Ascending aorta (tissue), 2 donors: Measurements from ENCODE around the gene ST7. TPM values are rescaled to one million over a fixed set of nuclear protein-coding genes. Genes with fewer than 3 reads are reported as not detected.

Experiments used
- DNase-seq, 2 donors: peaks; one replicate each; pipeline ENCODE4 v3.0.0-alpha.2; 2019; ENCODE audit warnings: low spot score in 2 of 2
- H3K27ac ChIP-seq, 2 donors: fragments of 200-600 bp; sonication (generic); one replicate each; pipeline ENCODE4 v1.5.1; 2016 to 2017; ENCODE audit warnings: mild to moderate bottlenecking in 1 of 2
- H3K27me3 ChIP-seq: fragments of 200-600 bp; sonication (generic); one replicate; pipeline ENCODE4 v1.5.1; 2017
- H3K36me3 ChIP-seq, 2 donors: fragments of 200-600 bp; sonication (generic); one replicate each; pipeline ENCODE4 v1.5.1; 2016
- H3K4me1 ChIP-seq, 2 donors: fragments of 200-600 bp; sonication (generic); one replicate each; pipeline ENCODE4 v1.5.1; 2016 to 2017; ENCODE audit warnings: mild to moderate bottlenecking in 1 of 2
- H3K4me3 ChIP-seq, 2 donors: fragments of 200-600 bp; sonication (generic); one replicate each; pipeline ENCODE4 v1.5.1; 2016 to 2017; ENCODE audit warnings: mild to moderate bottlenecking in 1 of 2
- H3K9me3 ChIP-seq, 2 donors: fragments of 200-600 bp; sonication (generic); one replicate each; pipeline ENCODE4 v1.5.1; 2016
- intact Hi-C: fragments of 100-400 bp; cut with DNase I; formaldehyde crosslinking; loops from one replicate; pipeline ENCODE4 v1.15.1; 2023
- total RNA-seq: library from RNA; depleted of rRNA; stranded (reverse); fragments of >200 nt; gene quantifications from one replicate; pipeline ENCODE4 v1.1.0, GENCODE V29; 2016
- TF ChIP-seq, protein P1 (sequence below), 3 experiments: fragments of 200-600 bp in 2 of 3; fragments of 450-650 bp in 1 of 3; sonication (generic) in 2 of 3; IDR thresholded peaks; one replicate each; pipeline ENCODE4 v1.5.1; 2016 to 2019; ENCODE audit warnings: antibody characterized with exemption in 3 of 3, mild to moderate bottlenecking in 1 of 3, moderate library complexity in 1 of 3

ST7 gene
- total RNA-seq, 1 donor from 2014 or later, result 19.2 TPM

DNA sequence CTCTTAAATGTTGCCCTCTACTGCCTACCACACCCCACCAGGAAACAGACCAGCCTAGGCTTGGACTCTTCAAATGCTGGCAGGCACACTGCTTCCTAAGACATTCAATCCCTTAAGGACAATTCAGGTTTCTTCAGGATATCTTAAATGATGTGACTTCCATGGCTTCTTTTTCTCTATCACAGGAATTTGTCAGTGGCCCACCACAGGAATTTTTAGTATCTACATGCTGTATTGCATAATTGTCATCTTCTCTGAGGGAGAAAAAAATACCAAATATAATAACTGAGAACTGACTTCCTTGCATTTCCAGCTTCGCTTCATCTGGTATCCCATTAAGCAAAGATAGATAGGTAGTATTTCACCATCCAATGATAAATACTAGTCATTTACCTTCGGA, 240.3 kb downstream of the ST7 start:
- no peak overlapping the region for H3K27ac ChIP-seq
- intact Hi-C loops, result no loop called here

GRCh38 chr7:117194445-117194844, 241.1 kb downstream of the ST7 start:
- peaks cover 18 to 22% of the 10 kb centered on the region in 2 donors for H3K36me3 ChIP-seq
- no peak overlapping the region for H3K4me3 ChIP-seq
- no peaks in the 10 kb centered on the region for H3K27me3 ChIP-seq
- DNase-seq, result no peak
- H3K9me3 ChIP-seq, result no peaks in the 10 kb centered on the region
- no peaks in the 10 kb centered on the region for H3K4me1 ChIP-seq
- no peak overlapping the region for H3K27ac ChIP-seq
- TF ChIP-seq, protein P1, sequence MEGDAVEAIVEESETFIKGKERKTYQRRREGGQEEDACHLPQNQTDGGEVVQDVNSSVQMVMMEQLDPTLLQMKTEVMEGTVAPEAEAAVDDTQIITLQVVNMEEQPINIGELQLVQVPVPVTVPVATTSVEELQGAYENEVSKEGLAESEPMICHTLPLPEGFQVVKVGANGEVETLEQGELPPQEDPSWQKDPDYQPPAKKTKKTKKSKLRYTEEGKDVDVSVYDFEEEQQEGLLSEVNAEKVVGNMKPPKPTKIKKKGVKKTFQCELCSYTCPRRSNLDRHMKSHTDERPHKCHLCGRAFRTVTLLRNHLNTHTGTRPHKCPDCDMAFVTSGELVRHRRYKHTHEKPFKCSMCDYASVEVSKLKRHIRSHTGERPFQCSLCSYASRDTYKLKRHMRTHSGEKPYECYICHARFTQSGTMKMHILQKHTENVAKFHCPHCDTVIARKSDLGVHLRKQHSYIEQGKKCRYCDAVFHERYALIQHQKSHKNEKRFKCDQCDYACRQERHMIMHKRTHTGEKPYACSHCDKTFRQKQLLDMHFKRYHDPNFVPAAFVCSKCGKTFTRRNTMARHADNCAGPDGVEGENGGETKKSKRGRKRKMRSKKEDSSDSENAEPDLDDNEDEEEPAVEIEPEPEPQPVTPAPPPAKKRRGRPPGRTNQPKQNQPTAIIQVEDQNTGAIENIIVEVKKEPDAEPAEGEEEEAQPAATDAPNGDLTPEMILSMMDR (IDR thresholded peaks at IDR 0.05), result no peak
- intact Hi-C loops, result no loop called here

More for the DNA sequence above, 240.3 kb downstream of the ST7 start:
- no peaks in the 10 kb centered on the region for H3K4me1 ChIP-seq
- TF ChIP-seq, protein P1 (IDR thresholded peaks at IDR 0.05), result no peak
- H3K9me3 ChIP-seq, result no peaks in the 10 kb centered on the region
- peaks cover 21 to 24% of the 10 kb centered on the region in 2 donors for H3K36me3 ChIP-seq
- no peak for DNase-seq
- no peak overlapping the region for H3K4me3 ChIP-seq
- no peaks in the 10 kb centered on the region for H3K27me3 ChIP-seq

- no peak overlapping the region for H3K27ac ChIP-seq
- TF ChIP-seq, protein P1 (IDR thresholded peaks at IDR 0.05), result no peak
- no peaks in the 10 kb centered on the region for H3K27me3 ChIP-seq
- no peaks in the 10 kb centered on the region for H3K9me3 ChIP-seq
- no peak overlapping the region for H3K4me3 ChIP-seq
- DNase-seq, result no peak
- intact Hi-C loops, result no loop called here
- H3K36me3 ChIP-seq, result peaks cover 8 to 11% of the 10 kb centered on the region in 2 donors
- H3K4me1 ChIP-seq, result no peaks in the 10 kb centered on the region
These were observed 242.2 kb downstream of the ST7 start for GRCh38 chr7:117195361-117196029.

GRCh38 chr7:117200132-117200531, 246.8 kb downstream of the ST7 start:
- no peak for DNase-seq
- Histone ChIP-seq H3K4me1 (no peaks in the 10 kb centered on the region), H3K27ac (no peak overlapping the region), H3K4me3 (no peak overlapping the region), H3K9me3 (no peaks in the 10 kb centered on the region), H3K27me3 (no peaks in the 10 kb centered on the region), H3K36me3 (peaks cover 4 to 9% of the 10 kb centered on the region in 2 donors)
- TF ChIP-seq, protein P1 (IDR thresholded peaks at IDR 0.05), result no peak
- intact Hi-C loops, result no loop called here

DNA sequence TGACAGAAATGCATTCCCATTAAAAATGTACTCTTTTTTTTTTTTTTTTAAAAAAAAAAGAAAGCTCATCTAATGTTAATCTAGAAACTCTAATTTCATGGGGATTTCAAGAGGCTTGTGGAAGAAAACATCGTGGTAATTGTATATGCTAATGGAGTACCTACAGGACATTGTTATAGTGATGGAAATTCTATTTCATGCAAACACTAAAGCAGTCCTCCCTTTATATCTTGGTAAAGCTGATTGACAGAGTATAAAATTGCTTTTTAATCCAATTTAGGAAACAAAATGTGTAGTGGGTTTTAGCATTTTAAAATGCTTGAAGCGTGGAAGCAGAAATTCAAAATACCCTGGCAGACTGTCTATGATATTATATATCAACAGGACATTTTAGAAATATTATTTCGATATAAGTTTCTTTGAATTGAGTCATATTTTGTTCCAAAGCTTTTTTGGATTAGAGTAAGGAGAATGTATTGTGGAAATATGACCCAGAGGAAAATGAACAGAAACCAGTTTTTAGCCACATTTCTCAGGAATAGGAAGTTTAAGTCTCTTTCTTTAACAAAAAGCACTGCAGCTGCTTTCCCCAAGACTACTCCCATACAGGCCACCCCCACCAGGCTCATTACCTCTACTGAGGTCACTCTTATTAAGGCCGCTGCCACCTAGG, 247.6 kb downstream of the ST7 start:
- no peaks in the 10 kb centered on the region for H3K4me1 ChIP-seq
- DNase-seq, result no peak
- intact Hi-C loops, result no loop called here
- TF ChIP-seq, protein P1 (IDR thresholded peaks at IDR 0.05), result no peak
- no peak overlapping the region for H3K4me3 ChIP-seq
- no peaks in the 10 kb centered on the region for H3K27me3 ChIP-seq
- no peaks in the 10 kb centered on the region for H3K9me3 ChIP-seq
- no peak overlapping the region for H3K27ac ChIP-seq
- peaks cover 4 to 9% of the 10 kb centered on the region in 2 donors for H3K36me3 ChIP-seq
